ENCODE measurements around the gene DAAM2. TPM values are rescaled to one million over a fixed set of nuclear protein-coding genes. Genes with fewer than 3 reads are reported as not detected.

DAAM2 gene
- total RNA-seq, 2 experiments from 2014 or later = not detected

GRCh38 chr6:39834866-39835265 is 42.7 kb downstream of the DAAM2 start:
- POLR2A ChIA-PET = no interaction called here
- Mint-ChIP-seq H3K36me3 (no peaks in the 10 kb centered on the region), H3K4me3 (no peak overlapping the region), H3K27ac (no peak overlapping the region), H3K9me3 (no peaks in the 10 kb centered on the region), H3K27me3 (peaks cover 9% of the 10 kb centered on the region), H3K4me1 (no peaks in the 10 kb centered on the region)
- ATAC-seq (ENCODE audit: low read depth) = no peak
- DNase-seq = no peak

- no peak overlapping the region for H3K27ac Mint-ChIP-seq
- H3K4me1 Mint-ChIP-seq = no peaks in the 10 kb centered on the region
- H3K4me3 Mint-ChIP-seq = no peak overlapping the region
- POLR2A ChIA-PET = no interaction called here
- ATAC-seq (ENCODE audit: low read depth) = no peak
- no peaks in the 10 kb centered on the region for H3K9me3 Mint-ChIP-seq
- no peak for DNase-seq
- no peaks in the 10 kb centered on the region for H3K36me3 Mint-ChIP-seq
- H3K27me3 Mint-ChIP-seq = peaks cover 9% of the 10 kb centered on the region
Observed at GRCh38 chr6:39835821-39836295, 43.7 kb downstream of the DAAM2 start.

- no peaks in the 10 kb centered on the region for H3K9me3 Mint-ChIP-seq
- DNase-seq (no peak), ATAC-seq (ENCODE audit: low read depth) (no peak)
- no peaks in the 10 kb centered on the region for H3K4me1 Mint-ChIP-seq
- H3K36me3 Mint-ChIP-seq = no peaks in the 10 kb centered on the region
- H3K27ac Mint-ChIP-seq = no peak overlapping the region
- POLR2A ChIA-PET = no interaction called here
- peaks cover 11% of the 10 kb centered on the region for H3K27me3 Mint-ChIP-seq
- no peak overlapping the region for H3K4me3 Mint-ChIP-seq
Observed at GRCh38 chr6:39836606-39837005, 44.4 kb downstream of the DAAM2 start.

- POLR2A ChIA-PET = no interaction called here
- Mint-ChIP-seq H3K36me3 (no peaks in the 10 kb centered on the region), H3K27ac (no peak overlapping the region), H3K9me3 (no peaks in the 10 kb centered on the region), H3K4me1 (no peaks in the 10 kb centered on the region), H3K4me3 (no peak overlapping the region), H3K27me3 (peaks cover 11% of the 10 kb centered on the region)
- ATAC-seq (ENCODE audit: low read depth) (no peak), DNase-seq (no peak)
Observed at GRCh38 chr6:39839445-39839844, 47.3 kb downstream of the DAAM2 start.

GRCh38 chr6:39840781-39841180 is 48.6 kb downstream of the DAAM2 start:
- POLR2A ChIA-PET = no interaction called here
- no peak overlapping the region for H3K27ac Mint-ChIP-seq
- no peak for DNase-seq
- H3K4me1 Mint-ChIP-seq = no peaks in the 10 kb centered on the region
- H3K36me3 Mint-ChIP-seq = no peaks in the 10 kb centered on the region
- H3K9me3 Mint-ChIP-seq = no peaks in the 10 kb centered on the region
- ATAC-seq (ENCODE audit: low read depth) = no peak
- peaks cover 11% of the 10 kb centered on the region for H3K27me3 Mint-ChIP-seq
- H3K4me3 Mint-ChIP-seq = no peak overlapping the region

GRCh38 chr6:39841291-39841690 is 49.1 kb downstream of the DAAM2 start:
- ATAC-seq (ENCODE audit: low read depth) (no peak), DNase-seq (no peak)
- no peaks in the 10 kb centered on the region for H3K4me1 Mint-ChIP-seq
- no peak overlapping the region for H3K27ac Mint-ChIP-seq
- H3K27me3 Mint-ChIP-seq = peaks cover 11% of the 10 kb centered on the region
- H3K4me3 Mint-ChIP-seq = no peak overlapping the region
- no peaks in the 10 kb centered on the region for H3K9me3 Mint-ChIP-seq
- POLR2A ChIA-PET = no interaction called here
- H3K36me3 Mint-ChIP-seq = no peaks in the 10 kb centered on the region

GRCh38 chr6:39841923-39842322 is 49.7 kb downstream of the DAAM2 start:
- DNase-seq (no peak), ATAC-seq (ENCODE audit: low read depth) (no peak)
- Mint-ChIP-seq H3K9me3 (no peaks in the 10 kb centered on the region), H3K4me1 (no peaks in the 10 kb centered on the region), H3K27ac (no peak overlapping the region), H3K36me3 (no peaks in the 10 kb centered on the region), H3K27me3 (peaks cover 11% of the 10 kb centered on the region), H3K4me3 (no peak overlapping the region)
- POLR2A ChIA-PET = no interaction called here

GRCh38 chr6:39843305-39844020 is 51.3 kb downstream of the DAAM2 start:
- ATAC-seq (ENCODE audit: low read depth) = no peak
- H3K4me3 Mint-ChIP-seq = no peak overlapping the region
- POLR2A ChIA-PET = no interaction called here
- no peak overlapping the region for H3K27ac Mint-ChIP-seq
- H3K4me1 Mint-ChIP-seq = no peaks in the 10 kb centered on the region
- peaks cover 11% of the 10 kb centered on the region for H3K27me3 Mint-ChIP-seq
- no peak for DNase-seq
- H3K36me3 Mint-ChIP-seq = no peaks in the 10 kb centered on the region
- H3K9me3 Mint-ChIP-seq = no peaks in the 10 kb centered on the region

- H3K36me3 Mint-ChIP-seq = no peaks in the 10 kb centered on the region
- H3K9me3 Mint-ChIP-seq = no peaks in the 10 kb centered on the region
- H3K4me3 Mint-ChIP-seq = no peak overlapping the region
- ATAC-seq (ENCODE audit: low read depth) (no peak), DNase-seq (no peak)
- no peaks in the 10 kb centered on the region for H3K4me1 Mint-ChIP-seq
- no peak overlapping the region for H3K27ac Mint-ChIP-seq
- peaks cover 2% of the 10 kb centered on the region for H3K27me3 Mint-ChIP-seq
- POLR2A ChIA-PET = no interaction called here
Observed at GRCh38 chr6:39844866-39845265, 52.7 kb downstream of the DAAM2 start.

- Mint-ChIP-seq H3K4me1 (no peaks in the 10 kb centered on the region), H3K27me3 (no peaks in the 10 kb centered on the region), H3K9me3 (no peaks in the 10 kb centered on the region), H3K4me3 (no peak overlapping the region), H3K27ac (no peak overlapping the region), H3K36me3 (no peaks in the 10 kb centered on the region)
- POLR2A ChIA-PET = no interaction called here
- no peak for ATAC-seq (ENCODE audit: low read depth)
- DNase-seq = no peak
Observed at GRCh38 chr6:39847221-39847620, 55.0 kb downstream of the DAAM2 start.

- Mint-ChIP-seq H3K27me3 (no peaks in the 10 kb centered on the region), H3K4me3 (no peak overlapping the region), H3K27ac (no peak overlapping the region), H3K4me1 (no peaks in the 10 kb centered on the region), H3K36me3 (no peaks in the 10 kb centered on the region), H3K9me3 (no peaks in the 10 kb centered on the region)
- DNase-seq (no peak), ATAC-seq (ENCODE audit: low read depth) (no peak)
- POLR2A ChIA-PET = no interaction called here
Observed at GRCh38 chr6:39848171-39848570, 56.0 kb downstream of the DAAM2 start.

- H3K4me3 Mint-ChIP-seq = no peak overlapping the region
- no peak overlapping the region for H3K27ac Mint-ChIP-seq
- DNase-seq (no peak), ATAC-seq (ENCODE audit: low read depth) (no peak)
- H3K9me3 Mint-ChIP-seq = no peaks in the 10 kb centered on the region
- no peaks in the 10 kb centered on the region for H3K4me1 Mint-ChIP-seq
- POLR2A ChIA-PET = no interaction called here
- no peaks in the 10 kb centered on the region for H3K36me3 Mint-ChIP-seq
- no peaks in the 10 kb centered on the region for H3K27me3 Mint-ChIP-seq
Observed at GRCh38 chr6:39849228-39849627, 57.1 kb downstream of the DAAM2 start.

GRCh38 chr6:39849764-39850163 is 57.6 kb downstream of the DAAM2 start:
- no peak for DNase-seq
- no peak for ATAC-seq (ENCODE audit: low read depth)
- Mint-ChIP-seq H3K4me3 (no peak overlapping the region), H3K27ac (no peak overlapping the region), H3K27me3 (no peaks in the 10 kb centered on the region), H3K4me1 (no peaks in the 10 kb centered on the region), H3K9me3 (no peaks in the 10 kb centered on the region), H3K36me3 (no peaks in the 10 kb centered on the region)
- POLR2A ChIA-PET = no interaction called here

GRCh38 chr6:39850736-39851297 is 58.6 kb downstream of the DAAM2 start:
- no peaks in the 10 kb centered on the region for H3K36me3 Mint-ChIP-seq
- no peaks in the 10 kb centered on the region for H3K9me3 Mint-ChIP-seq
- H3K27me3 Mint-ChIP-seq = no peaks in the 10 kb centered on the region
- H3K4me1 Mint-ChIP-seq = no peaks in the 10 kb centered on the region
- POLR2A ChIA-PET = no interaction called here
- DNase-seq (no peak), ATAC-seq (ENCODE audit: low read depth) (no peak)
- H3K27ac Mint-ChIP-seq = no peak overlapping the region
- H3K4me3 Mint-ChIP-seq = no peak overlapping the region
